ENCODE data around the gene MVP. TPM values are rescaled to one million over a fixed set of nuclear protein-coding genes. Genes with fewer than 3 reads are reported as not detected.
A peak's percentile ranks its signal among the peaks of the same experiment; 100 is the strongest.
"Not testable (repeated sequence)": the region's sequence is repeated elsewhere in the genome, so short reads cannot be mapped to it uniquely, and the experiment has no call there.

The MVP gene
- total and polyA plus RNA-seq, 12 donors = 73.9 to 492 (median 336) TPM

DNA sequence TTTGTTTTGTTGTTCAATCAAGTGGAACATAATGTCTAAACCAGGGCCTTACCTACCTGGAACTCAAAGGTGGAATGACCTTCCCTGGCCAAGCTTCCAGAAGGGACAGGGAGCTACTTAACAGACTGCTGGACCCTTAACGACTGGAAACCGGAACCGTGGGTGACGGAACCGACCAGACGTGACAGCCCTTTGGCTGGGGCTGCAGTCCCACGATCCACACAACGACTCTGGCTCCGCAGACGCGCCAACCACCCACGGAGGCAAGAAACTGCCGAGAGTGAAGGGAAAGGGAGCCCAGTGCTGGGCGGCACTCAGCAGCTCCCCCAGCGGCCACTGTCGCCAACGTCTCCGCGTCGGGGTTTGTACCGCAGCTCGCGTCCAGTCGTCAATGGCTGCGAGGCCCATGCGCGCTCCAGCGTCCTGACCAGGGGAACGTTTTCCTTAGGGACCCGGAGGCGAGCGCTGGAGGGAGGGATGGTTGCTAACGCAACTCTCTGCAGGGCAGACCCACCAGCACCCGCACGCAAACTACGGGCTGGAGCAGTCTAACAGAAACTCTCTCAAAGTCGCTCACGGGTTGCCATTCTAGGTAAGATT lies 35.3 kb upstream of the MVP start:
- H3K4me3 ChIP-seq = peak overlapping the region in 1 of 4 donors; percentile 15
- intact Hi-C loops (cut with DNase I) = no loop called here
- no peaks in the 10 kb centered on the region for H3K36me3 ChIP-seq (replicated peaks in 1 of 2)
- TF ChIP-seq, protein P1, sequence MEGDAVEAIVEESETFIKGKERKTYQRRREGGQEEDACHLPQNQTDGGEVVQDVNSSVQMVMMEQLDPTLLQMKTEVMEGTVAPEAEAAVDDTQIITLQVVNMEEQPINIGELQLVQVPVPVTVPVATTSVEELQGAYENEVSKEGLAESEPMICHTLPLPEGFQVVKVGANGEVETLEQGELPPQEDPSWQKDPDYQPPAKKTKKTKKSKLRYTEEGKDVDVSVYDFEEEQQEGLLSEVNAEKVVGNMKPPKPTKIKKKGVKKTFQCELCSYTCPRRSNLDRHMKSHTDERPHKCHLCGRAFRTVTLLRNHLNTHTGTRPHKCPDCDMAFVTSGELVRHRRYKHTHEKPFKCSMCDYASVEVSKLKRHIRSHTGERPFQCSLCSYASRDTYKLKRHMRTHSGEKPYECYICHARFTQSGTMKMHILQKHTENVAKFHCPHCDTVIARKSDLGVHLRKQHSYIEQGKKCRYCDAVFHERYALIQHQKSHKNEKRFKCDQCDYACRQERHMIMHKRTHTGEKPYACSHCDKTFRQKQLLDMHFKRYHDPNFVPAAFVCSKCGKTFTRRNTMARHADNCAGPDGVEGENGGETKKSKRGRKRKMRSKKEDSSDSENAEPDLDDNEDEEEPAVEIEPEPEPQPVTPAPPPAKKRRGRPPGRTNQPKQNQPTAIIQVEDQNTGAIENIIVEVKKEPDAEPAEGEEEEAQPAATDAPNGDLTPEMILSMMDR (IDR thresholded peaks at IDR 0.05) = peak; percentile 66 to 86 (median 80)
- TF ChIP-seq POLR2A (IDR thresholded peaks at IDR 0.05) = no peak
- 10 to 15% (median 13%) methylated on average over 16 to 38 of the region's 38 CpGs for WGBS, 4 donors
- peak overlapping the region in 1 of 5 donors; percentile 13 for H3K27ac ChIP-seq
- no peaks in the 10 kb centered on the region for H3K27me3 ChIP-seq
- peak; percentile 64 to 85 (median 79) for DNase-seq
- no peaks in the 10 kb centered on the region for H3K9me3 ChIP-seq (replicated peaks in 1 of 3)
- H3K4me1 ChIP-seq (replicated peaks in 1 of 2) = peaks cover 5% of the 10 kb centered on the region in 2 donors

DNA sequence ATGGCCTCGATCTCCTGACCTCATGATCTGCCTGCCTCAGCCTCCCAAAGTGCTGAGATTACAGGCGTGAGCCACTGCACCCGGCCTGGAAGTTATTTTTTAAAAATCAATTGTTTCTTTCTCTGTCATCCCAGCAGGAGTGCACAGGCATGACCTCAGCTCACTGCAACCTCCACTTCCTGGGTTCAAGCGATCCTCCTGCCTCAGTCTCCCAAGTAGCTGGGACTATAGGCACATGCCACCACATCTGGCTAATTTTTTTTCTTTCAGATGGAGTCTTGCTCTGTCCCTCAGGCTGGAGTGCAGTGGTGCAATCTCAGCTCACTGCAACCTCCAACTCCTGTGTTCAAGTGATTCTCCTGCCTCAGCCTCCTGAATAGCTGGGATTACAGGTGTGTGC lies 33.1 kb upstream of the MVP start:
- 73 to 84% (median 79%) methylated on average over 4 of the region's 4 CpGs for WGBS, 4 donors
- H3K4me3 ChIP-seq; DNase-seq; H3K27me3 ChIP-seq; intact Hi-C loops (cut with DNase I); H3K36me3 ChIP-seq (replicated peaks in 1 of 2); H3K9me3 ChIP-seq (replicated peaks in 1 of 3); H3K27ac ChIP-seq: not testable (repeated sequence)
- peaks cover 16% of the 10 kb centered on the region in 2 donors for H3K4me1 ChIP-seq (replicated peaks in 1 of 2)

DNA sequence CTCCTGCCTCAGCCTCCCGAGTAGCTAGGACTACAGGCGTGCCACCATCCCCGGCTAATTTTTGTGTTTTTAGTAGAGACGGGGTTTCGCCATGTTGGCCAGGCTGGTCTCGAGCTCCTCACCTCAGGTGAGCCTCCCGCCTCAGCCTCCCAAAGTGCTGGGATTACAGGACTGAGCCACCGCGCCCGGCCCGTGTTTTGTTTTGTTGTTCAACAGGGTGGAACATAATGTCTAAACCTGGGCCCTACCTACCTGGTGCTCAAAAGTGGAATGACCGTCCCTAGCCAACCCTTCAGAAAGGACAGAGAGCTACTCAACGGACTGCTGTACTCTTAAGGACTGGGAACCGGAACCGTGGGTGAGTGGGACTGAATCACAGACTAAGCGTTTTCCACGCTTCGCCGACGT lies 30.5 kb upstream of the MVP start:
- H3K4me1 ChIP-seq (replicated peaks in 1 of 2) = peaks cover 16% of the 10 kb centered on the region in 2 donors
- intact Hi-C loops (cut with DNase I) = no loop called here
- H3K27me3 ChIP-seq = no peaks in the 10 kb centered on the region
- peak in 1 of 7 donors; percentile 30 for DNase-seq
- TF ChIP-seq, protein P1 (IDR thresholded peaks at IDR 0.05) = no peak
- no peak for TF ChIP-seq POLR2A (IDR thresholded peaks at IDR 0.05)
- H3K36me3 ChIP-seq (replicated peaks in 1 of 2) = no peaks in the 10 kb centered on the region
- H3K27ac ChIP-seq = peak overlapping the region; percentile 58 to 92 (median 84)
- H3K9me3 ChIP-seq (replicated peaks in 1 of 3) = no peaks in the 10 kb centered on the region
- WGBS, 4 donors = 57 to 90% (median 69%) methylated on average over 11 to 20 of the region's 20 CpGs
- H3K4me3 ChIP-seq = peak overlapping the region in 3 of 4 donors; percentile 24 to 64 (median 64)

DNA sequence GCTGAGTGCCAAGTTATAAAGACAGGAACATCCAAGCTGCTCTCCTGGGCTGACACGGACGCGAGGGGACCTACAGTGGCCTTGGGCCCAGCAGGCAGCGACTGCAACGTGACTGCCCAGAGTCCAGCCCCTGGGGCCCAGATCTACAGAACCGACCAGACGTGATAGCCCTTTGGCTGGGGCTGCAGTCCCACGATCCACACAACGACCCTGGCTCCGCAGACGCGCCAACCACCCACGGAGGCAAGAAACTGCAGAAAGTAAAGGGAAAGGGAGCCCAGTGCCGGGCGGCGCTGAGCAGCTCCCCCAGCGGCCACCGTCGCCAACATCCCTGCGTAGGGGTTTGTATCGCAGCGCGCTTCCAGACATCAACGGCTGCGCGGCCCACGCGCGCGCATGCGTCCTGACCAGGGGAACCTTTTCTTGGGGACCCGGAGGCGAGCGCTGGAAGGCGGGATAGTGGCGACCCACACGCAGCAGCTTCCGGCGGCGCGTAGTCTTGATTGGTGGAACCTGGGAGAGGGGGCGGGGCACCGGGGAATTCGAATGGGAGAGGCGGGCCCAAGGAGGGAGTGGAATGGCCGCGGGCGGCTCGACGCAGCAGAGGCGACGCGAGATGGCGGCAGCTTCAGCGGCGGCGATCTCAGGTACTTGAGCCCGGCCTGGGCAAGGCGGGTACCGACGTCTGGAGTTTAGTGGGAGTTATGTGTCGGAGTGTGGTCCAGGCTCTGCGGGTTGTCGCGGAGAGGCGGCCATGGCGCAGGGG lies 29.9 kb upstream of the MVP start, which contains the start of gene KIF22:
Gene KIF22, plus strand, starts transcription at position 569 of the 766 bp plus-strand sequence. Its CDS starts 9 bp downstream, at position 578.
- intact Hi-C loops (cut with DNase I) = no loop called here

More for the DNA sequence above, 29.9 kb upstream of the MVP start, which contains the start of gene KIF22:
- no peaks in the 10 kb centered on the region for H3K36me3 ChIP-seq (replicated peaks in 1 of 2)
- H3K9me3 ChIP-seq (replicated peaks in 1 of 3) = no peaks in the 10 kb centered on the region
- peak within 1 kb of the TSS; percentile 44 to 71 (median 64) for H3K4me3 ChIP-seq
- WGBS, 4 donors = 0 to 1% (median 0%) methylated on average over 4 to 67 of the region's 67 CpGs
- peak within 1 kb of the TSS; percentile 58 to 92 (median 84) for H3K27ac ChIP-seq
- peaks cover 16% of the 10 kb centered on the region in 2 donors for H3K4me1 ChIP-seq (replicated peaks in 1 of 2)
- no peaks in the 10 kb centered on the region for H3K27me3 ChIP-seq
- TF ChIP-seq, protein P1 (IDR thresholded peaks at IDR 0.05) = peak; percentile 52 to 81 (median 72)
- peak; percentile 57 to 87 for TF ChIP-seq POLR2A (IDR thresholded peaks at IDR 0.05)
- DNase-seq = peak; percentile 99 to 100 (median 99)
